Spleen (tissue), 11 donors: Measurements from ENCODE around the gene TRPC6. TPM values are rescaled to one million over a fixed set of nuclear protein-coding genes. Genes with fewer than 3 reads are reported as not detected.
"Not testable (repeated sequence)": the region's sequence is repeated elsewhere in the genome, so short reads cannot be mapped to it uniquely, and the experiment has no call there.

ENCODE experiments used
- DNase-seq: peaks from one replicate; pipeline ENCODE4 v3.0.0-alpha.2; 2020
- H3K27ac ChIP-seq, 8 donors: fragments of 200-600 bp; sonication (generic) in 7 of 8; 1 replicate in 4 of 8; 2 replicates in 4 of 8; pipeline versions ENCODE4 v1.5.0 to v1.8.0; 2016 to 2021; ENCODE audit warnings: inconsistent platforms in 4 of 8, mild to moderate bottlenecking in 4 of 8, moderate library complexity in 1 of 8
- H3K27me3 ChIP-seq, 7 donors: fragments of 200-600 bp; sonication (generic) in 6 of 7; replicated peaks in 1 of 7; 1 replicate in 4 of 7; 2 replicates in 3 of 7; pipeline versions ENCODE4 v1.5.0 to v1.8.0; 2016 to 2021; ENCODE audit warnings: inconsistent platforms in 3 of 7, mild to moderate bottlenecking in 1 of 7
- H3K36me3 ChIP-seq, 6 donors: fragments of 200-600 bp; sonication (generic) in 5 of 6; 1 replicate in 4 of 6; 2 replicates in 2 of 6; pipeline versions ENCODE4 v1.5.0 to v1.8.0; 2016 to 2021; ENCODE audit warnings: inconsistent platforms in 2 of 6
- H3K4me1 ChIP-seq, 6 donors: fragments of 200-600 bp; sonication (generic) in 5 of 6; 1 replicate in 3 of 6; 2 replicates in 3 of 6; pipeline versions ENCODE4 v1.5.0 to v1.8.0; 2016 to 2021; ENCODE audit warnings: inconsistent platforms in 3 of 6
- H3K4me3 ChIP-seq, 8 donors: fragments of 200-600 bp; sonication (generic) in 7 of 8; 1 replicate in 4 of 8; 2 replicates in 4 of 8; pipeline versions ENCODE4 v1.5.0 to v1.8.0; 2016 to 2021; ENCODE audit warnings: inconsistent platforms in 4 of 8, mild to moderate bottlenecking in 4 of 8, moderate library complexity in 2 of 8
- H3K9me3 ChIP-seq, 8 donors: fragments of 200-600 bp; sonication (generic) in 7 of 8; 1 replicate in 4 of 8; 2 replicates in 4 of 8; pipeline versions ENCODE4 v1.5.0 to v1.8.0; 2016 to 2021; ENCODE audit warnings: inconsistent platforms in 4 of 8
- POLR2A ChIP-seq, 3 donors: fragments of 450-650 bp; IDR thresholded peaks; one replicate each; pipeline ENCODE4 v1.5.1; 2017; ENCODE audit warnings: antibody characterized with exemption in 3 of 3, mild to moderate bottlenecking in 1 of 3
- POLR2AphosphoS5 ChIP-seq, 3 donors: sonication (generic); formaldehyde crosslinking; IDR thresholded peaks; one replicate each; pipeline ENCODE4 v1.5.1; 2017; ENCODE audit warnings: antibody characterized with exemption in 3 of 3
- WGBS, 5 donors: extraction: QIAGEN DNeasy Blood & Tissue Kit in 3 of 5; methylation state at CpG; one replicate each; pipeline versions ENCODE4 v1.1.5 to v1.1.7; 2013 to 2018; 5-methylcytosine and 5-hydroxymethylcytosine counted together
- intact Hi-C: fragments of 100-400 bp; cut with DNase I; formaldehyde crosslinking; loops from one replicate; pipeline ENCODE4 v1.15.0; 2023; ENCODE audit warnings: low total_unique reads
- polyA plus RNA-seq, 3 donors: library from polyadenylated mRNA; stranded (reverse); fragments of 200-250 nt; gene quantifications; one replicate each; pipeline ENCODE4 v1.2.1, GENCODE V29; 2013
- total RNA-seq, 7 donors: library from RNA; depleted of rRNA in 3 of 7; stranded (reverse); fragments of >200 nt in 3 of 7; fragmentation: NEBNext Ultra II Directional in 4 of 7; extraction: Animal tissue kit (Norgen Biotek cat#: 25700) in 4 of 7; gene quantifications; one replicate each; pipeline versions ENCODE4 v1.1.0 to v1.2.1, GENCODE V29; 2016 to 2021
- TF ChIP-seq, protein P1 (sequence below), 11 experiments: fragments of 200-600 bp in 7 of 11; fragments of 450-650 bp in 4 of 11; sonication (generic) in 4 of 11; IDR thresholded peaks in 8 of 11; conservative IDR thresholded peaks in 3 of 11; 1 replicate in 7 of 11; 2 replicates in 4 of 11; pipeline versions ENCODE4 v1.4.0 to v1.8.0; 2016 to 2021; ENCODE audit warnings: antibody characterized with exemption in 11 of 11, inconsistent platforms in 4 of 11, mild to moderate bottlenecking in 1 of 11
- donor health status: healthy with polysubstance abuse.
- donor health status: DM: no; HTN: no; CAD: no; lungs with moderate emphysema.
- donor health status: DM: no; HTN: no; CAD: no.
- donor health status: Bipolar disorder and iron deficiency.
- donor health status: healthy.
- donor health status: DM: no; HTN: no; CAD: no.
- donor health status: DM: yes; HTN: yes; CAD: no.

TRPC6 gene
- total and polyA plus RNA-seq, 10 donors: 0.30 to 6.6 (median 2.3) TPM

DNA sequence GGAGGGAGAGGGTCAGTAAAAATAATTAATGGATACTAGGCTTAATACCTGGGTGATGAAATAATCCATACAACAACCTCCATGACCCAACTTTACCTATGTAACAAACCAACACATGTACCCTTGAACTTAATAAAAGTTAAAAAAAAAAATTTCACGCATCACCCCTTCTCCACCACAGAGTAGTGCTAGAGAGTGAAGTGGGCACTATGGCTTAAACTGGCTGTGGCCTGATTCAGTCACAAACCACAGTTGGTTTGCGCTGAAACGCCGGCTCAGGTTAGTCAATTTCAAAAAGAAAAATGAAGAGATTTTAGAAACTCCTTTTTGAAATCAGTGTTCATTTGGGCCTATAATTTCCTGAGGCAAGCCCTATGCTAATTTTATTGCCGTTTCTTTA, 144.3 kb downstream of the TRPC6 start:
- Histone ChIP-seq H3K4me1 (peaks cover 0 to 31% (median 11%) of the 10 kb centered on the region in 6 donors), H3K9me3 (peaks cover 0 to 3% (median 0%) of the 10 kb centered on the region in 8 donors), H3K27me3 (no peaks in the 10 kb centered on the region), H3K27ac (no peak overlapping the region), H3K36me3 (no peaks in the 10 kb centered on the region), H3K4me3 (no peak overlapping the region)
- intact Hi-C loops: no loop called here
- 89 to 96% (median 95%) methylated on average over 5 of the region's 5 CpGs for WGBS, 5 donors
- no peak for DNase-seq
- TF ChIP-seq, protein P1, sequence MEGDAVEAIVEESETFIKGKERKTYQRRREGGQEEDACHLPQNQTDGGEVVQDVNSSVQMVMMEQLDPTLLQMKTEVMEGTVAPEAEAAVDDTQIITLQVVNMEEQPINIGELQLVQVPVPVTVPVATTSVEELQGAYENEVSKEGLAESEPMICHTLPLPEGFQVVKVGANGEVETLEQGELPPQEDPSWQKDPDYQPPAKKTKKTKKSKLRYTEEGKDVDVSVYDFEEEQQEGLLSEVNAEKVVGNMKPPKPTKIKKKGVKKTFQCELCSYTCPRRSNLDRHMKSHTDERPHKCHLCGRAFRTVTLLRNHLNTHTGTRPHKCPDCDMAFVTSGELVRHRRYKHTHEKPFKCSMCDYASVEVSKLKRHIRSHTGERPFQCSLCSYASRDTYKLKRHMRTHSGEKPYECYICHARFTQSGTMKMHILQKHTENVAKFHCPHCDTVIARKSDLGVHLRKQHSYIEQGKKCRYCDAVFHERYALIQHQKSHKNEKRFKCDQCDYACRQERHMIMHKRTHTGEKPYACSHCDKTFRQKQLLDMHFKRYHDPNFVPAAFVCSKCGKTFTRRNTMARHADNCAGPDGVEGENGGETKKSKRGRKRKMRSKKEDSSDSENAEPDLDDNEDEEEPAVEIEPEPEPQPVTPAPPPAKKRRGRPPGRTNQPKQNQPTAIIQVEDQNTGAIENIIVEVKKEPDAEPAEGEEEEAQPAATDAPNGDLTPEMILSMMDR (IDR thresholded peaks at IDR 0.05 in 8 of 11, conservative IDR thresholded peaks at IDR 0.05 in 3 of 11): no peak
- TF ChIP-seq POLR2A (IDR thresholded peaks at IDR 0.05): no peak
- no peak for TF ChIP-seq POLR2AphosphoS5 (IDR thresholded peaks at IDR 0.05)

- DNase-seq, intact Hi-C loops, H3K27ac ChIP-seq, H3K4me3 ChIP-seq, H3K27me3 ChIP-seq, H3K9me3 ChIP-seq, H3K36me3 ChIP-seq: not testable (repeated sequence)
- peaks cover 0 to 24% (median 4%) of the 10 kb centered on the region in 6 donors for H3K4me1 ChIP-seq
- 61 to 77% (median 70%) methylated on average over 2 of the region's 2 CpGs for WGBS, 5 donors
These were observed 145.1 kb downstream of the TRPC6 start for GRCh38 chr11:101438708-101439107.

DNA sequence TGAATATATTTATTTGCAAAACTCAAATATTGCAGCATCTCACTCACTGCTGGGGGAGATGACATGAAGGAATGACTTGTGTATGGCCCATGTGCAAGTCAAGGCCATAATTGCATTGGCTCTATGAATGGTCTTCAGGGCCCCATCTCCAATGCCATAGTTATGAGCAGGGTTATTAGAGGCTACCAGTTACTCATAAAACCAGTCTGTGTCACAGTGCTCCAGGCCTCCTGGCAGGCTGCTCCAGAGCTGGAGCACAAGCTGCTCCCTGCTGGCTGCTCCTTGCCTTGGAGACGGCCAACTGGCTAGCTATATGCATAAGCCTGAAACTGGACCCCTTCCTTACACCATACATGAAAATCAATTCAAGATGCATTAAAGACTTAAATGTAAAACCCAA, 145.7 kb downstream of the TRPC6 start:
- intact Hi-C loops: no loop called here
- no peak for TF ChIP-seq POLR2A (IDR thresholded peaks at IDR 0.05)
- TF ChIP-seq, protein P1 (IDR thresholded peaks at IDR 0.05 in 8 of 11, conservative IDR thresholded peaks at IDR 0.05 in 3 of 11): no peak
- TF ChIP-seq POLR2AphosphoS5 (IDR thresholded peaks at IDR 0.05): no peak
- 85 to 100% (median 94%) methylated on average over 1 of the region's 1 CpG for WGBS, 5 donors

GRCh38 chr11:101436511-101437142, 147.2 kb downstream of the TRPC6 start:
- Histone ChIP-seq H3K9me3 (peaks cover 0 to 3% (median 0%) of the 10 kb centered on the region in 8 donors), H3K4me3 (no peak overlapping the region), H3K27me3 (no peaks in the 10 kb centered on the region), H3K27ac (no peak overlapping the region), H3K4me1 (peaks cover 0 to 10% (median 0%) of the 10 kb centered on the region in 6 donors), H3K36me3 (no peaks in the 10 kb centered on the region)
- intact Hi-C loops: no loop called here
- 57 to 71% (median 60%) methylated on average over 3 of the region's 3 CpGs for WGBS, 5 donors
- no peak for DNase-seq
- TF ChIP-seq POLR2A (IDR thresholded peaks at IDR 0.05) (no peak), POLR2AphosphoS5 (IDR thresholded peaks at IDR 0.05) (no peak)
- TF ChIP-seq, protein P1 (IDR thresholded peaks at IDR 0.05 in 8 of 11, conservative IDR thresholded peaks at IDR 0.05 in 3 of 11): peak in 7 of 11 experiments; percentile 29 to 52 (median 41)

More for the DNA sequence above, 145.7 kb downstream of the TRPC6 start:
- H3K4me1 ChIP-seq: peaks cover 0 to 18% (median 2%) of the 10 kb centered on the region in 6 donors
- no peak for DNase-seq
- no peaks in the 10 kb centered on the region for H3K36me3 ChIP-seq
- no peak overlapping the region for H3K4me3 ChIP-seq
- H3K27me3 ChIP-seq: no peaks in the 10 kb centered on the region
- no peak overlapping the region for H3K27ac ChIP-seq
- H3K9me3 ChIP-seq: peaks cover 0 to 3% (median 0%) of the 10 kb centered on the region in 8 donors
